ENCODE data around the gene RARB. TPM values are rescaled to one million over a fixed set of nuclear protein-coding genes. Genes with fewer than 3 reads are reported as not detected.

The RARB gene
- polyA plus RNA-seq, 1 donor (not counting 4 experiments of a cell fraction or from before 2014, with no cell fraction given): 0.03 TPM

- Histone ChIP-seq H3K4me1 (ENCODE audit: control insufficient read depth, extremely low read depth, insufficient read depth, low read length) (no peaks in the 10 kb centered on the region), H3K4me3 (ENCODE audit: control insufficient read depth in 2 of 3, extremely low read depth in 1 of 3, insufficient read depth in 2 of 3, low read depth in 1 of 3, low read length in 3 of 3) (no peak overlapping the region), H2AFZ (ENCODE audit: control insufficient read depth, low read length) (no peak overlapping the region), H3K9me3 (ENCODE audit: control insufficient read depth, low read depth, low read length) (no peaks in the 10 kb centered on the region), H3K27ac (ENCODE audit: control insufficient read depth, insufficient read depth, low read length) (no peak overlapping the region), H3K4me2 (ENCODE audit: control insufficient read depth, extremely low read depth, insufficient read depth, low read depth, low read length) (no peak overlapping the region), H3K9ac (ENCODE audit: control insufficient read depth, extremely low read depth, insufficient read depth, low read length) (no peak overlapping the region), H4K20me1 (ENCODE audit: control insufficient read depth, extremely low read depth, insufficient read depth, low read length) (no peaks in the 10 kb centered on the region), H3K27me3 (ENCODE audit: control insufficient read depth, extremely low read depth, insufficient read depth, low read length) (no peaks in the 10 kb centered on the region), H3K79me2 (ENCODE audit: control insufficient read depth, insufficient read depth, low read length) (no peaks in the 10 kb centered on the region), H3K36me3 (ENCODE audit: control insufficient read depth in 2 of 2, extremely low read depth in 1 of 2, insufficient read depth in 2 of 2, low read length in 2 of 2) (no peaks in the 10 kb centered on the region), H3K9me1 (ENCODE audit: control insufficient read depth, extremely low read depth, insufficient read depth, low read length) (no peaks in the 10 kb centered on the region)
- FAIRE-seq (no peak), DNase-seq (ENCODE audit: low read depth, low spot score) (no peak)
- dilution Hi-C loops (cut with MboI; ENCODE audit: extremely low pct_ligation_motif_present, low sequenced_read_pairs): no loop called here
- TF ChIP-seq EZH2 (IDR thresholded peaks at IDR 0.05; ENCODE audit: low read length) (no peak), CTCF (optimal IDR thresholded peaks at IDR 0.05 in 1 of 3, IDR thresholded peaks at IDR 0.05 in 1 of 3, conservative IDR thresholded peaks at IDR 0.05 in 1 of 3; ENCODE audit: extremely low read depth in 1 of 3, insufficient read depth in 2 of 3, low read length in 3 of 3) (no peak)
These were observed 103.9 kb downstream of the RARB start for GRCh38 chr3:25531971-25532370.

- Histone ChIP-seq H3K9me3 (ENCODE audit: control insufficient read depth, low read depth, low read length) (no peaks in the 10 kb centered on the region), H3K79me2 (ENCODE audit: control insufficient read depth, insufficient read depth, low read length) (no peaks in the 10 kb centered on the region), H3K4me3 (ENCODE audit: control insufficient read depth in 2 of 3, extremely low read depth in 1 of 3, insufficient read depth in 2 of 3, low read depth in 1 of 3, low read length in 3 of 3) (no peak overlapping the region), H4K20me1 (ENCODE audit: control insufficient read depth, extremely low read depth, insufficient read depth, low read length) (no peaks in the 10 kb centered on the region), H3K9ac (ENCODE audit: control insufficient read depth, extremely low read depth, insufficient read depth, low read length) (no peak overlapping the region), H2AFZ (ENCODE audit: control insufficient read depth, low read length) (no peak overlapping the region), H3K27me3 (ENCODE audit: control insufficient read depth, extremely low read depth, insufficient read depth, low read length) (no peaks in the 10 kb centered on the region), H3K4me1 (ENCODE audit: control insufficient read depth, extremely low read depth, insufficient read depth, low read length) (no peaks in the 10 kb centered on the region), H3K27ac (ENCODE audit: control insufficient read depth, insufficient read depth, low read length) (no peak overlapping the region), H3K4me2 (ENCODE audit: control insufficient read depth, extremely low read depth, insufficient read depth, low read depth, low read length) (no peak overlapping the region), H3K36me3 (ENCODE audit: control insufficient read depth in 2 of 2, extremely low read depth in 1 of 2, insufficient read depth in 2 of 2, low read length in 2 of 2) (no peaks in the 10 kb centered on the region), H3K9me1 (ENCODE audit: control insufficient read depth, extremely low read depth, insufficient read depth, low read length) (no peaks in the 10 kb centered on the region)
- TF ChIP-seq EZH2 (IDR thresholded peaks at IDR 0.05; ENCODE audit: low read length) (no peak), CTCF (optimal IDR thresholded peaks at IDR 0.05 in 1 of 3, IDR thresholded peaks at IDR 0.05 in 1 of 3, conservative IDR thresholded peaks at IDR 0.05 in 1 of 3; ENCODE audit: extremely low read depth in 1 of 3, insufficient read depth in 2 of 3, low read length in 3 of 3) (peak; percentile 63 to 66 (median 65))
- no peak for DNase-seq (ENCODE audit: low read depth, low spot score)
- no peak for FAIRE-seq
- dilution Hi-C loops (cut with MboI; ENCODE audit: extremely low pct_ligation_motif_present, low sequenced_read_pairs): no loop called here
These were observed 104.5 kb downstream of the RARB start for GRCh38 chr3:25532431-25533162.
